HG02973 (cell line): ENCODE measurements around the gene MSTO1.
"Not testable (repeated sequence)": the region's sequence is repeated elsewhere in the genome, so short reads cannot be mapped to it uniquely, and the experiment has no call there.

Experiments
- ATAC-seq: cut with Tn5 transposase; IDR thresholded peaks from one replicate; pipeline ENCODE4 v1.9.1; 2021; ENCODE audit warnings: moderate library complexity; ENCODE audit not compliant: unreplicated experiment

MSTO1 gene

DNA sequence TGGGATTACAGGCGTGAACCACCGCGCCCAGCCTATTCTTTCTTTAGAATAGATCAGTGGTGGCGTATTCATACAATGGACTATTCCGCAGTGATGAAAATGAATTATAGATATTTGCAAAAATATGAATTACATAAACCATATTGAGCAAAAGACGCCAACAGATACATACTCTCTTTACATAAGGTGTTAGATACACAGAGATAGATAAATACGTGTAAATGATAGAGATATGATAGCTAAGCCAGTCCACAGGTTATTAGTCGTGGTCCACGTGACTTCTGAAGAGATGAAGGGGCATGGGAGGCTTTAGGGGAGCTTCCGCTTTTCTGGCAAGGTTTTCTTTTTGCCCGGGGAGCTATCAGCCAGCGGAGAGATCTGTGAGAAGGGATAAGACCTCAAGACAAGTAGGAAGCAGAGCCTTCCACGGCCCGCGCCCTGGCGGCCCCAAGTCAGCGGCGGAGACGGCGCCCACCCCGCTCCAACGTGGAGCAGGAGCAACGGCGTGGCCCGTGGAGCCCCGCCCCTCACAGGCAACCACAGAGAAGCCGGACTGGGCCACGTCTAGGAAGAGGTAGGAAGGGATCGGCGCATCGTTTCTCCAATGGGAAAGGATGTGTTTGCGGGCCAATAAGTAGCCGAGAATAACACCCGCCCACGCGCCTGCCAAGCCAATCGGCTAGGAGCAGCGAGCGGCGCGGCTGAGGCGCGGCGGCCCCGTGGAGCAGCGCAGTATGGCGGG is at the start of gene MSTO1:
TSS of gene MSTO1 (plus strand) at position 704 of the 742 bp plus-strand sequence. CDS start at position 735, 31 bp downstream.
- ATAC-seq = peak; percentile 88

DNA sequence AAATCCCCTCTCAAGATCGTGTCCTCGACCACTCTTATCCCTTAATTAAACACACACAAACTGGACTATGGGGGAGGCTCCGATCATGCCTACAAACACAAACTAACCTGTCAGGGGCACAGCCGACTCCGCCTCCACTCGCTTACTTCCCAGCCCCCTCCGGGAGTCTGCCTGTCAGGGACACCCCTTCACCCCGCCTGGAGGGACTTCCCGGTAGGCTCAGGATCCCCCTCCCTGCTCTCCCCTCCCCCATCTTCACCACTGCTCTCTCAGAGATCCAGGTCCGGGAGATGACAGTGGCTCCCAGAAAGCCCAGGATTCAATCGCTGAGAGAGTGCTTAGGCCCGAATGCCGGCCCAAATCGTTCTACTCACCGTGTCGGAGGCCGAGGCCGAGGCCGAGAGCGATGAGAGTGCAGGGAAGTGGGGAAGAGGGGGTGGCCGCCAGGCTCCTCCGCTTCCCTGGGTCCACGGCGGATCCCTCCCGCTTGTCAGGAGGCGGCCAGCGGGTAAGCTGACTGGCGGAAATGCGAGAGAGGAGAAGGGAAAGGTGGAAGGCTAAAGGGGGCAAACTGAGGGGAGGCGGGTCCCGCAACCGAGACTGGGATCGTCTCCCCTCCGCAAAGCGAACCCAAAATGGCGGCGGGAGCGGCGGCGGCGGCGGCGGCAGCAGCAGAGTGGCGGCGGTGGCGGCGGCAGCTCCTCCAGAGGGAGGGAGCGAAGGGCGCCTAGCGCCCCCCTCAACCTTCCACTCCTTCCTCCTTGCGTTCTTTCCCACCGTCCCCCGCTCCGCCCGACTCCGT is 48.0 kb upstream of the MSTO1 start:
- peak; percentile 20 for ATAC-seq

DNA sequence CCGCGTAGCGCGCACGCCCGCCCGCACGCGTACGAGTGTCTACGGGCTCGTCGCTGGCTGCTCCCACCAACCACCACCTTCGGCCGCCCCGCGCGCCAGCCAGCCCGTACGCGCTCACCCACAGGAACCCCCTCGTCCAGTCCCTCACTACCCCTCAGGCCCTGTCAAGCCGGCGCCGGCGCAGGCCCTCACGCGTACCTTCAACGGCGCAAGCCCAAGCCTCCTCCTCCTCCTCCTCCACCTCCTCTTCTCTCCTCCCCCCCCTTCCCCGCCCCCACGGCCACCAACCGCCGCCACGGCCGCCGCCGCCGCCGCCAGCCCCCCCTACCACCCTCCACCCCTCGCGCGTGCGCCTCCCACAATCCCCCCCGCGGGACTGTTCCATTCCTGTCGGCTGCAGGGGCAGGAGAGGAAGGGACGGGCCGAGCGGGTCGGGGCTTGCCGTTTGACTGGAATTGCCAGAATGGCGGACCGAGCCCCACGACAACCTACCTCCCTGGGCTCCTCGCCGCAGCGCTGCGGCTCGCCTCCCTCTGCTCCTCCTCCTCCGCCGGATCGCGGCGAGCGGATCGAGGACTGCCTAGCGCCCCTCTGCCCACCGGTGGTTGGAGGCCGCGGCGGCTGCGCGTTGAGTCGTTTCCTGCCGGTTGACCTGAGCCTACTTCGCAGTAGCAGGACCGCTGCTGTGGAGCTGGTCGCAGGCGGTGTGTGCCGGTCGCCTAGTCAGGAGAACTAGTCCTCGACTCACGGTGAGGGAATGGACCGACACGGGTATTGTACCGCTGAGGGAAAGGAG is 47.2 kb upstream of the MSTO1 start, which contains the start of gene ASH1L:
TSS of gene ASH1L (minus strand) at position 223 of the 796 bp plus-strand sequence. CDS start 41,284 bp downstream, outside the sequence.
- ATAC-seq = peak; percentile 55

DNA sequence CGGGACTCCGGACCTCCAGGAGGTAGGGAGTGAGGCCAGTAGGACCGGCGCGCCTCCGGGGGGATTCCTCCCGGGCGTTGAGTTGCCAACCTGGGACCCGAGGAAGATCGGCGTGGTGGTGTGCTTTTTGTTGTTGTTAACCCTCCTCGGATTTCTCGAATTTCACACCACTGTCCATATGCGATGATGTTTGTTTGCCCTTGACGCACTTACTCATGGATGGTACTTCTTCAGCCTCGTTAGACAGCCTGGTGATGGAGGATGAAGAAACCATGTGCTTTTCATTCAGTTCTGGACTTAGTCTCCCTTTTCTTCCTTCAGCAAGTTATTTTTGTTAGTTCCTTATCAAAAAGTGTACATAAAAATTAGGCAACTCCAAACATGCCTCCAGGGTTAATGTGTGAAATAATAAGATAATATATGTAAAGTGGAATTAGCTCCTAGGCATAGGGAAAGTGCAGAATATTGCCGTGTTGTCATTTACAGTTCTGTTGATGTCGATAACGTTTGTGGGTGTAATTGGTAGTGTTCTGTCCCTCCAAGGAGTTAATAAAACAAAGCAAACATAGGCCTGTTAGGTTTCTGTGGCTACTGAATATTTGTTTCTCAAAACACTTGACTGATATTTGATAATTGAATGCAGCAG is 46.5 kb upstream of the MSTO1 start:
- ATAC-seq = not testable (repeated sequence)

DNA sequence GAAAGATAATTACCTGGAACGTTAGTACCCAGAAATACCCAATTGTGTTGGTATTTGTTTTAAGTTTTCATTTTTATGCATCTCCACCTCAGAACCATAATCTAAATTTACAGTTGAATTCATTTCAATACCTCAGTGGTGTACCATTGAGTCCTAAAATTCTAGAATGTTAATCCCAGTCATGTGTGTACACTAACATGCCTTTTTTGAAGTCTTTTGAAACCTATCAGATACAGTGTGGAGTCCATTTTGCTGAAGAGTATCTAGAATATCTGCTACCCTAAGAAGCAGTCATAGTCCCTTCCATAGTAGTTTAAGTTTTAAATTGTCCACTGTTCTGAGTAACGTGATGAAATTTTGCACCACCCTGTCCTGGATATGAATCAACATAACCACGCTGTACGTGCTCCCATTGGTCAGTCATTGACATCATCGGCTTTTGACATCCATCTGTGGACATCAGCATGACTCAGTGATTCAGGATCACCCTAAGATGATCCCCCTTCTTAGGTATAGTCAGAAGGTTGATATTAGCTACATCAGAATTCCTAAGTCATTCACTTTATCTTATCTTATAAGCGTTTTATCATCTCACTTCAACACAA is 39.9 kb upstream of the MSTO1 start:
- ATAC-seq = no peak

DNA sequence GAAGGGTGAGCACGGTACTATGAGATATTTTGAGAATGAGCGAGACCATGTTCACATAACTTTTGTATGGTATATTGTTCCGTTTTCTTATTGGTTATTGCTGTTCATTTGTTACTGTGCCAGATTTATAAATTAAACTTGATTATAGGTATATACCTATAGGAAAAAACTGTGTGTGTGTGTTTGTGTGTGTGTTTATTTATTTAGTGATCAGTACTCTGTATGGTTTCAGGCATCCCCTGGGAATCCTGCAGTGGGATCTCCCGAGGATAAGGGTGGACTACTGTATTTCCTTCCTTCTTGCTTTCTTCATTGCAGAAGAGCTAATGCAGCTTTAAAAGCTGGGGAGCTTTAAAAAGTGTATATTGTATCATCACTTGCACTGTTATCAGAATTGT is 39.4 kb upstream of the MSTO1 start:
- ATAC-seq = no peak

DNA sequence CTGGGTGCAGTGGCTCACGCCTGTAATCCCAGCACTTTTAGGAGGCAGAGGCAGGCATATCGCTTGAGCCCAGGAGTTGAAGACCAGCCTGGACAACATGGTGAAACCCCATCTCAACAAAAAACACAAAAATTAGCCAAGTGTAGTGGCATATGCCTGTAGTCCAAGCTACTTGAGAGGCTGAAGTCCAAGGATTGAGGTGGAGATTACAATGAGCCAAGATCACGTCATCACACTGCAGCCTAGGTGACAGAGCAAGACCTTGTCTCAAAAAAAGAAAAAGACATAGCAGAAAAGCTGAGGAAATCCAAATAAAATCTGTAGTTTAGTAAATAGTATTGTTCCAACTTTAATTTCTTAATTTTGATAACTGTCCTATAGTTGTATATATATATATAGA is 35.9 kb upstream of the MSTO1 start:
- ATAC-seq = no peak

DNA sequence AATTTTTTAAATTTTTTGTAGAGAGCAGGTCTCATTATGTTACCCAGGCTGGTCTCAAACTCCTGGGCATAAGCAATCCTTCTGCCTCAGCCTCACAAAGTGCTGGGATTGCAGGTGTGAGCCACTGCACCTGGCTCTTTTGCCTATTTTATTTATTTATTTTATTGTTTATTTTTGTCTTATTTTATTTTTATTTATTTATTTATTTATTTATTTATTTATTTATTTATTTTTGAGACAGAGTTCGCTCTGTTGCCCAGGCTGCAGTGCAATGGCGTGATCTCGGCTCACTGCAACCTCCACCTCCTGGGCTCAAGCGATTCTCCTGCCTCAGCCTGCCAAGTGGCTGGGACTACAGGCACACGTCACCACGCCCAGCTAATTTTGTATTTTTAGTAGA is 34.4 kb upstream of the MSTO1 start:
- ATAC-seq = not testable (repeated sequence)

DNA sequence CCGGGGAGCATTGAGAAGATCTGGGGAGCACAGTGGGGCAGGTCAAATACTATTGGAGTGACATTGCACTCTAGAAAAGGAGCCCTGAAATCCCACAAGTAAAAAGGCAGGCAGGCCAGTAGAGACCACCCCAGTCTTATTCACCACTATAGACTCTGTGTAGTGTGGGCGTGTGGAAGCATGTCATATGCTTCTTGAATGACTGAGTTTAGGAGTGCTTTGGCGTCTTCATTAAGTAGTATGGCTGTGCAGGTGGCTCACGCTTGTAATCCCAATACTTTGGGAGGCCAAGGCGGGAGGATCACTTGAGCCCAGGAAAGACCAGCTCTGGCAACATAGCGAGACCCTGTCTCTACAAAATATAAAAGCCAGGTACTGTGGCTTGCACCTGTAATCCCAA is 26.2 kb upstream of the MSTO1 start:
- ATAC-seq = not testable (repeated sequence)

DNA sequence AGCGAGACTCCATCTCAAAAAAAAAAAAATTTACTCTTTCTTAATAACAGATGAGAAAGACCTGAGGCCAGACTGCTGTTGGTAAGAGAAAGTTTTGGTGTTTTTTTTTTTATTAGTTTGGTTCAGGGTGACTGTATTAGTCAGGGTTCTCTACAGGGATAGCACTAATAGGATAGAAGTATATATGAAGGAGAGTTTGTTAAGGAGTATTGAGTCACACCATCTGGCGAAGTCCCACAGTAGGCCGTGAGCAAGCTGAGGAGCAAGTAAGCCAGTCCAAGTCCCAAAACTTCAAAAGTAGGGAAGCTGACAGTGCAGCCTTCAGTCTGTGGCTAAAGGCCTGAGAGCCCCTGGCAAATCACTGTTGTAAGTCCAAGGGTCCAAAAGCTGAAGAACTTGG is 20.7 kb upstream of the MSTO1 start:
- not testable (repeated sequence) for ATAC-seq

DNA sequence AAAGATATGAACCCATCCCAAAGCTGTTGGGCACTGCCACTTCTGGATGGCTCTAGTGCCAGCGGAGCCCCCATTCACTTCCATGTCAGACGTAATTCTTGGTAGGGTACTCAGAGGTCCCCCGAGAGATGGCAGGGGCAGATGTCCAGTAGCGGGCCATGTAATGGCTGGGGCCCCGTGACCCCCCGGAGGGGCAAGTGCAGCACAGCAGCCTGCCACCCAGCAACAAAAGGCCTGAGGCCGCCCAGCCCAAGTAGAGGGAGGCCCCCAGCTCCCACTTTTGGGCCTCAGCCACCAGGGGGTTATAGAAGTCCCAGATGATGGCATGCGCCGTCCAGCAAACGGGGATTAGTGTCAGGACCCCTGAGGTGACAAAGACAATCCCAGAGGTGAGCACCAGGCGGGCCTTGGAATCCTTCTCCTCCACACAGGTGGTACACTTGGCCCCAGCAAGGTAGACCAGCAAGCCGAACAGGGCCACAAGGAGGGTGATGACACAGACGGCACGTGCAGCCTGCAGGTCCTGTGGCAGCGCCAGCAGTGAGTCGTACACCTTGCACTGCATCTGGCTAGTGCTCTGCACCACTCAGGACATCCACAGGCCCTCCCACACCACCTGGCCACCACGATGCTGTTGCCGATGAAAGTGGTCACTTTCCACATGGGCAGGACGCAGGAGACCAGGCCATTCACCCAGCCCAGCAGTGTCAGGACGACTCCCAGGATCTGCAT is 19.3 kb upstream of the MSTO1 start:
- not testable (repeated sequence) for ATAC-seq

DNA sequence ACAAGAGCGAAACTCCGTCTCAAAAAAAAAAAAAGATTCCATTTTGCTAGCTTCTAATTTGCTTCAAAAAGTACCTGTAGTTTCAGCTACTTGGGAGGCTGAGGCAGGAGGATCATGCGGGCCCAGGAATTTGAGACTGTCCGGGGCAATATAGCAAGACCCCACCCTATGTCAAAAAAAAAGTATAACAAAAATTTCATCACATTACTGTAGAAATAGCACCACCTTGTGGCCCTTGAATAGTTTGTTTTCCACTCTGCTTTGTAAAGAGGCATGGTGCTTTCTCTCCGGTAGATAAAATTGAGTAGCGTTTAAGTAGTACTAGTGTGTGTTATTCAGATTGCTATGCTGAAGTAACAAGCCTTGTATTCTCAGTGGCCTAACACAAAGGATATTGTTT is 18.2 kb upstream of the MSTO1 start:
- ATAC-seq = no peak

DNA sequence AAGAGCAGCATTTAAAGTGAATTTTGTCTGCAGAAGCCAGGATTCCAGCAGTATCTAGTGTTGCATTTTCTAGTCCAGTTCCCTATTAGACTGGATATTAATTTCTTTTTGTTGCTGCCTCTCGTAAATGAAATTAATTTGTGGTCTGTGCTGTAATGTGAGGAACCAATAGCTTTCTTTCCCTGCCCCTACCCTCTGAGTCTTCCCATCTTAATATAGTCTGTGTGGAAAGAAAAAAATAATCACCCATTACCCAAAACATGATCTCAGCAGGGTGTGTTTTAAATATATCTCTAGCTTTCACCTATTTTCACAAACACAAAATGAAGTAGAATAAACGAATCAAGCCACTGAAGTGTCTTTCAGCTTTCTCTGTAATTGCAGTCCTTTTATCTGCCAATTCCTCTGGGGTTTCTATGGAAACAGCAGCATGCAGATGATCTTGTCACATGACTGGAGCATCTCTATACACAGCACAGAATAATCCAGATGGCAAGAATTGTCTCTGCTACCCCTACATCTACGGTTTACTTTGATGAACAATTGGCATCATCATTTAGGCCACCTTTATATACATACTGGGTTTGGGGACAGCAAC is 14.0 kb upstream of the MSTO1 start:
- not testable (repeated sequence) for ATAC-seq

DNA sequence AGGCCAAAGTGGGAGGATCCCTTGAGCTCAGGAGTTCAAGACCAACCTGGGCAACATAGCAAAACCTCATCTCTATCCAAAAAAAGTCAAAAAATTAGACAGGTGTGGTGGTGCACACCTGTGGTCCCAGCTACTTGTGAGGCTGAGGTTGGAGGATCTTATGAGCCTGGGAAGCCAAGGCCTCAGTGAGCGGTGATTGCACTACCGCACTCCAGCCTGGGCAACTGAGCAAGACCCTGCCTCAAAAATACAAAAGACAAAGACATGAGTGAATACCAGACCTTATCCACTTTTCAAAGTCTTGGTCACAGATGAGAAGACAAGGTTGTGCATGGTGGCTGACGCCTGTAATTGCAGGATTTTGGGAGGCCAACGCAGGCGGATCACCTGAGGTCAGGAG is 13.2 kb upstream of the MSTO1 start:
- ATAC-seq = no peak

DNA sequence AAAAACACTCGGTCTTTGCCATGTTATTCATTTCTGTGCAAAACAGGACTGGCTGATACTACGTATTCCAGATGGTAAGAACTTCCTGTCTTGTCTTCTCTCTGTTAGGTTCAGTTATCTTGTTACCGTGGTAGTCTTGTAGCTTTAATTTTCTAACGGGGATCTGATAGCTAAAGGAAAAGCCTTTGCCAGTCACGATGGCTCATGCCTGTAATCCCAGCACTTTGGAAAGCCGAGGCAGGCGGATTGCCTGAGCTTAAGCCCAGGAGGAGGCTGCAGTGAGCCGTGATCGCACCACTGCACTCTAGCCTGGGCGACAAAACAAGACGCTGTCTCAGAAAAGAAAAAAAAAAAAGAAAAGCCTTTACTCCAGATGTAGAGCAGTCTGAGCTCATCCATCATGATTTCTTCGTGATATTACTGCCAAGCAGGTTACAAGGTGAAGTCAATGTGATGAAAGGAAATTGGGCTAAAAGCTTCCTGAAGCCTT is 11.1 kb upstream of the MSTO1 start:
- no peak for ATAC-seq

DNA sequence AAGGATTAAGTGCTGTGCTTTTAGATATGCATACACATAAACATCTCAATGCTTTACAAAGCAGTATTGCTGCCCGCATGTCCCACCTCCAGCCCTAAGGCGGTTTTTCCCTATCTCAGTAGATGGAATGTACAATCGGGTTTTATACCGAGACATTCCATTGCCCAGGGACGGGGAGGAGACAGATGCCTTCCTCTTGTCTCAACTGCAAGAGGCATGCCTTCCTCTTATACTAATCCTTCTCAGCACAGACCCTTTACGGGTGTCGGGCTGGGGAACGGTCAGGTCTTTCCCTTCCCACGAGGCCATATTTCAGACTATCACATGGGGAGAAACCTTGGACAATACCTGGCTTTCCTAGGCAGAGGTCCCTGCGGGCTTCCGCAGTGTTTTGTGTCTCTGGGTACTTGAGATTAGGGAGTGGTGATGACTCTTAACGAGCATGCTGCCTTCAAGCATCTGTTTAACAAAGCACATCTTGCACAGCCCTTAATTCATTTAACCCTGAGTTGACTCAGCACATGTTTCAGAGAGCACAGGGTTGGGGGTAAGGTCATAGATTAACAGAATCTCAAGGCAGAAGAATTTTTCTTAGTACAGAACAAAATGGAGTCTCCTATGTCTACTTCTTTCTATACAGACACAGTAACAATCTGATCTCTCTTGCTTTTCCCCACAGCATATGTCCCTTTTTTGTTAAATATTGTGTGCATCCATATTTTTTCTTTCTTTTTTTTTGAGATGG is 10.0 kb upstream of the MSTO1 start:
- not testable (repeated sequence) for ATAC-seq

DNA sequence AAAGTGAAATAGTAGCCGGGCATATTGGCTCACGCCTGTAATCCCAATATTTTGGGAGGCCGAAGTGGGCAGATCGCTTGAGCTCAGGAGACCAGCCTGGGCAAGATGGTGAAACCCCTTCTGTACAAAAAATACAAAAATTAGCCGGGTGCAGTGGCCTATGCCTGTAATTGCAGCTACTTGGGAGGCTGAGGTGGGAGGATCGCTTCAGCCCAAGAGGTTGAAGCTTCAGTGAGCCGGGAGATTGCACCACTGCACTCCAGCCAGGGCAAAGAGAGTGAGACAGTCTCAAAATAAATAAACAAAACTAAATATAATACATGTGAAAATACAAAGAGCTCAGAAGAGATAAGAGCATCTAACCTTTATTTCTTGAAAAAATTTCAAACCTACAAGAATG is 2.3 kb upstream of the MSTO1 start:
- ATAC-seq = no peak

DNA sequence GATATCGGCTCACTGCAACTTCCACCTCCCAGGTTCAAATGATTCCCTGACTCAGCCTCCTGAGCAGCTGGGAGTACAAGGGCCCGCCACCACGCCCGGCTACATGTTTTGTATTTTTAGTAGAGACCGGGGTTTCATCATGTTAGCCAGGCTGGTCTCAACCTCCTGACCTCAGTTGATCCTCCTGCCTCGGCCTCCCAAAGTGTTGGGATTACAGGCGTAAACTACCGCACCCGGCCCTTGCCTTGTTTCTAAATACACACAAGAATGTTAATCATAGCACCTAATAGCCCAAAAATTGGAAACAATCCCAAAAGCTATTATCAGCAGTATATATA is 1.2 kb upstream of the MSTO1 start:
- no peak for ATAC-seq

DNA sequence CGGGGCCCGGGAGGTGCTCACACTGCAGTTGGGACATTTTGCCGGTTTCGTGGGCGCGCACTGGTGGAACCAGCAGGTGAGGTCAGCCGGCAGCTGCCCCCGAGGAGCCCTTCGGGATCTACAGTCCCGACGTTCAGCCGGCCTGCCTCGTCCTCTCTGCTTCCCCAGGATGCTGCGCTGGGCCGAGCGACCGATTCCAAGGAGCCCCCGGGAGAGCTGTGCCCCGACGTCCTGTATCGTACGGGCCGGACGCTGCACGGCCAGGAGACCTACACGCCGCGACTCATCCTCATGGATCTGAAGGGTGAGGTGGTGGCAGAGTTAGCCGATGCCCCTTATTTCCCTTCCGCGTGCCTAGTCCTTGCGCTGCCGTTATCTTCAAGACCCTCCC is 234 bp downstream of the MSTO1 start:
- not testable (repeated sequence) for ATAC-seq
